DND-41 (cell line): ENCODE results near the gene APC2.

Source experiments
- ATAC-seq: fragments of 200-7000 bp; cut with Tn5 transposase; 3 replicates; pipeline ENCODE4 v1.9.1; 2021; ENCODE audit warnings: low read depth; ENCODE audit not compliant: insufficient read depth
- DNase-seq: peaks from one replicate; pipeline ENCODE4 v3.0.0-alpha.2; 2020
- H2AFZ ChIP-seq: 2 replicates; pipeline ENCODE4 v1.6.0; 2012; ENCODE audit warnings: low read depth, low read length
- H3K27ac ChIP-seq: 2 replicates; pipeline ENCODE4 v1.5.1; 2012; ENCODE audit warnings: low read length, inconsistent platforms
- H3K27me3 ChIP-seq: fragments of 200-600 bp; sonication (generic); 2 replicates; pipeline ENCODE4 v1.6.0; 2012; ENCODE audit warnings: low read length, mild to moderate bottlenecking, inconsistent platforms; ENCODE audit not compliant: insufficient read depth, poor library complexity
- H3K36me3 ChIP-seq: 2 replicates; pipeline ENCODE4 v1.5.1; 2012; ENCODE audit warnings: low read length, inconsistent platforms; ENCODE audit not compliant: insufficient read depth
- H3K4me1 ChIP-seq: 2 replicates; pipeline ENCODE4 v1.5.1; 2012; ENCODE audit warnings: mild to moderate bottlenecking, low read length; ENCODE audit not compliant: insufficient read depth
- H3K4me2 ChIP-seq: 2 replicates; pipeline ENCODE4 v1.6.0; 2012; ENCODE audit warnings: mild to moderate bottlenecking, moderate library complexity, low read length, inconsistent platforms; ENCODE audit not compliant: insufficient read depth
- H3K4me3 ChIP-seq, 2 experiments: fragments of 200-600 bp in 1 of 2; shearing (Covaris generic) in 1 of 2; 2 replicates each; pipeline ENCODE4 v1.5.1; 2012 to 2016; ENCODE audit warnings: inconsistent platforms in 2 of 2, low read length in 2 of 2, mild to moderate bottlenecking in 2 of 2, low read depth in 1 of 2, moderate library complexity in 1 of 2
- H3K79me2 ChIP-seq: 2 replicates; pipeline ENCODE4 v1.6.0; 2012; ENCODE audit warnings: low read length, inconsistent platforms; ENCODE audit not compliant: insufficient read depth
- H3K9ac ChIP-seq: 2 replicates; pipeline ENCODE4 v1.6.0; 2012; ENCODE audit warnings: low read depth, mild to moderate bottlenecking, inconsistent platforms, low read length, moderate library complexity
- H3K9me3 ChIP-seq: 2 replicates; pipeline ENCODE4 v1.5.1; 2012; ENCODE audit warnings: low read length, moderate library complexity, mild to moderate bottlenecking, inconsistent platforms; ENCODE audit not compliant: insufficient read depth, severe bottlenecking
- H4K20me1 ChIP-seq: 2 replicates; pipeline ENCODE4 v1.6.0; 2012; ENCODE audit warnings: low read length; ENCODE audit not compliant: insufficient read depth
- CTCF ChIP-seq: IDR thresholded peaks from 2 replicates; pipeline ENCODE4 v1.5.1; 2012; ENCODE audit warnings: borderline replicate concordance, low read length, moderate library complexity, mild to moderate bottlenecking; ENCODE audit not compliant: poor library complexity, severe bottlenecking; ENCODE audit errors: extremely low read depth
- EZH2 ChIP-seq: IDR thresholded peaks from 3 replicates; pipeline ENCODE4 v1.6.1; 2012; ENCODE audit warnings: borderline replicate concordance, low read depth, mild to moderate bottlenecking, moderate library complexity, low read length, inconsistent platforms; ENCODE audit not compliant: severe bottlenecking

The APC2 gene

GRCh38 chr19:1421958-1422305 lies 28.0 kb upstream of the APC2 start:
- Histone ChIP-seq H3K79me2 (peaks cover 97% of the 10 kb centered on the region), H3K36me3 (peaks cover 99% of the 10 kb centered on the region), H3K4me3 (no peak overlapping the region), H3K9ac (no peak overlapping the region), H3K4me2 (no peak overlapping the region), H2AFZ (no peak overlapping the region), H3K9me3 (no peaks in the 10 kb centered on the region), H3K4me1 (no peaks in the 10 kb centered on the region), H4K20me1 (peaks cover 97% of the 10 kb centered on the region), H3K27ac (no peak overlapping the region), H3K27me3 (no peaks in the 10 kb centered on the region)
- TF ChIP-seq CTCF (no peak), EZH2 (no peak)
- ATAC-seq (no peak; the same call in 2 of the 3 replicates), DNase-seq (no peak)

- H3K4me3 ChIP-seq = no peak overlapping the region
- no peaks in the 10 kb centered on the region for H3K9me3 ChIP-seq
- H3K36me3 ChIP-seq = peaks cover 99% of the 10 kb centered on the region
- H3K27me3 ChIP-seq = no peaks in the 10 kb centered on the region
- DNase-seq (no peak), ATAC-seq (no peak)
- no peaks in the 10 kb centered on the region for H3K4me1 ChIP-seq
- no peak overlapping the region for H3K4me2 ChIP-seq
- peaks cover 97% of the 10 kb centered on the region for H4K20me1 ChIP-seq
- TF ChIP-seq EZH2 (no peak), CTCF (no peak)
- H3K9ac ChIP-seq = no peak overlapping the region
- H3K79me2 ChIP-seq = peaks cover 97% of the 10 kb centered on the region
- H3K27ac ChIP-seq = no peak overlapping the region
- H2AFZ ChIP-seq = no peak overlapping the region
Observed at GRCh38 chr19:1422360-1422759, 27.6 kb upstream of the APC2 start.

GRCh38 chr19:1422943-1423342 lies 27.0 kb upstream of the APC2 start:
- Histone ChIP-seq H3K9me3 (no peaks in the 10 kb centered on the region), H3K4me1 (no peaks in the 10 kb centered on the region), H2AFZ (no peak overlapping the region), H3K79me2 (peaks cover 97% of the 10 kb centered on the region), H3K9ac (no peak overlapping the region), H3K36me3 (peaks cover 99% of the 10 kb centered on the region), H3K27me3 (no peaks in the 10 kb centered on the region), H3K27ac (no peak overlapping the region), H3K4me3 (no peak overlapping the region), H4K20me1 (peaks cover 96% of the 10 kb centered on the region), H3K4me2 (no peak overlapping the region)
- no peak for TF ChIP-seq CTCF
- no peak for TF ChIP-seq EZH2
- DNase-seq = no peak
- ATAC-seq = no peak

GRCh38 chr19:1423436-1424191 lies 26.3 kb upstream of the APC2 start:
- no peak for TF ChIP-seq EZH2
- TF ChIP-seq CTCF = no peak
- Histone ChIP-seq H3K4me1 (no peaks in the 10 kb centered on the region), H3K4me2 (no peak overlapping the region), H3K4me3 (no peak overlapping the region), H3K27me3 (no peaks in the 10 kb centered on the region), H3K36me3 (peaks cover 99% of the 10 kb centered on the region), H3K79me2 (peaks cover 95% of the 10 kb centered on the region), H3K9ac (no peak overlapping the region), H4K20me1 (peaks cover 91% of the 10 kb centered on the region), H2AFZ (no peak overlapping the region), H3K9me3 (no peaks in the 10 kb centered on the region), H3K27ac (no peak overlapping the region)
- DNase-seq (no peak), ATAC-seq (no peak)
